Smooth muscle cell of the umbilical artery (primary cell): ENCODE measurements around the gene WDR36. TPM values are rescaled to one million over a fixed set of nuclear protein-coding genes. Genes with fewer than 3 reads are reported as not detected.

Source experiments
- total RNA-seq: library from RNA; depleted of rRNA; stranded (reverse); fragments of >200 nt; gene quantifications from 2 replicates; pipeline ENCODE4 v1.2.3, GENCODE V29; 2014

The WDR36 gene
- 62.7 and 84.5 TPM in 2 replicates for total RNA-seq

DNA sequence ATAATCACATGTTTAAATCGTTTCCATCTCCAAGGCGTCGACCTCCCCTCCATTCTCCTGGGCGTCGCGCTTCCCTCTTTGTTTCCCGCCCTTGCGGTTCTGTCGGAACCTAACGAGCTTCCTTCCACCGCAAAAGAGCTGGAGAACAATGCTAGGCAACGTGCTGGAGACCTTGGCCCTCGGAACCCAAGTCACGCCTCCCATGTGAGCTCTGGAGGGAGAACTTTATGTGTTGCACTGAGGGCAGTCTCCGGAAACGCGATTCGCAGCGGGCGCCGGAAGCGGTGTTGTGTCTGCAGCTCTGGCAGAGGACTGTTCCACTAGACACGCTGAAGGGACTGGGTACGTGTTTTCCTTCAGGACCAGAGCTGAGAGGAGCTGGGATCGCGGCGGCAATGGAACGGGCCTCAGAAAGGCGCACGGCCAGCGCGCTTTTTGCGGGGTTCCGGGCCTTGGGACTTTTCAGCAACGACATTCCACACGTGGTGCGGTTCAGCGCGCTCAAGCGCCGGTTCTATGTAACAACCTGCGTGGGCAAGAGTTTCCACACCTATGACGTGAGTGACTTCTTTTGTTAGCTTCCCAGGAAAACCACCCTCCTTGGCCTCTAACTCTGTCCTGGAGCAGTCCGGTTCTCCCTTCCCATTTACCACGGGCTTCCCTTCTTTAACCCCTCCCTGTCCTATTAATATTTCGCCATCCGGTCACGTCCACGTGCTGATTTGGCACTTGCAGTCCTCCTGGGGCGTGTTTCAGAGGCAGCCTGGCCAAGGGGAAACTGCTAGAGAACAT is at the start of gene WDR36:
TSS of gene WDR36 (plus strand) at position 287 of the 792 bp plus-strand sequence. CDS start at position 396, 109 bp downstream.

DNA sequence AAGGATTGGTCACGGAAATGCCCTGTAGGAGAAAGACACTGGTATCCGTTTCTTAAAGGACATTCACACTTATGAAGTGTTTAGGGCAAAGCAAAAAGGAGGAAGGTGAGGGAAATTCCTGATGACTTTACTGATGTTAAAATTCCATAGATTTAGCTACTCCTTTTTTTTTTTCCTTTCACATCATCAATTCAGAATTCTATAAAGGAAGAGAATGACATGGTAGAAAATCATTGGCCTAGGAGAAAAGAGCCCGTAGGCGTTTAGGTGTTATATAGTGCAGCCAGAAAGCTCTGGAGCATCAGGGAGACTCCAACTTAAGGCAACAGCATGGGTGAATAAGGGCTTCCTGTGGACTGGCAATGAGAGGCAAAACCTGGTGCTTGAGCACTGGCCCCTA is 20.7 kb upstream of the WDR36 start, which contains the start of gene TSLP:
TSS of gene TSLP (plus strand) at position 301 of the 400 bp plus-strand sequence. CDS start 178 bp downstream, outside the sequence.

Other genes starting within 250 kb of the WDR36 start
- gene TSLP, start 20.6 kb upstream of the WDR36 start, total RNA-seq, result 0.42 and 0.89 TPM in 2 replicates
- 2.7 and 10.3 TPM in 2 replicates for gene CAMK4, start 132.0 kb downstream of the WDR36 start, total RNA-seq